Fibroblast of the aortic adventitia (primary cell): ENCODE data around the gene MARCHF9. TPM values are rescaled to one million over a fixed set of nuclear protein-coding genes. Genes with fewer than 3 reads are reported as not detected.

Source experiments
- DNase-seq: peaks from one replicate; pipeline ENCODE4 v3.0.0-alpha.2; 2010; ENCODE audit warnings: low read depth
- H3K4me3 ChIP-seq: 2 replicates; pipeline ENCODE4 v1.5.1; 2011; ENCODE audit warnings: low read depth, mild to moderate bottlenecking, control low read depth, low read length, moderate library complexity
- CTCF ChIP-seq: IDR thresholded peaks from 2 replicates; pipeline ENCODE4 v1.5.1; 2011; ENCODE audit warnings: mild to moderate bottlenecking, low read length, control low read depth, inconsistent platforms; ENCODE audit not compliant: insufficient read depth
- total RNA-seq: library from RNA; depleted of rRNA; stranded (reverse); fragments of >200 nt; gene quantifications from 2 replicates; pipeline ENCODE4 v1.2.3, GENCODE V29; 2012; ENCODE audit warnings: low replicate concordance

Gene MARCHF9
- total RNA-seq, 1 donor: 2.1 TPM

DNA sequence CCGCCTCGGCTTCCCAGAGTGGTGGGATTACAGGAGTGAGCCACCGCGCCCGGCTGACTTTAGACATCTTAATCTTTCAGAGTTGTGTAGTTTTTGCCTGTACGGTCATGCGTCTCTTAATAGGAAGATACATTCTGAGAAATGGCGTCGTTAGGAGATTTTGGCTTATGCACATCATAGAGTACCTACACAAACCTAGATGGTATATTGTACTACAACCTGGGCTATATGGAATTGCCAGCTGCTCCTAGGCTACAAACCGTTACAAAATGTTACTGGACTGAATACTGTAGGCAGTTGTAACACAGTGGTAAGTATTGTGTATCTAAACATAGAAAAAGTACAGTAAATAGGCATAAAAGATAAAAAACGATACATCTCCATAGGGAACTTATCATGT, 29.0 kb downstream of the MARCHF9 start:
- TF ChIP-seq CTCF: no peak
- no peak for DNase-seq
- peak overlapping the region; percentile 19 for H3K4me3 ChIP-seq

DNA sequence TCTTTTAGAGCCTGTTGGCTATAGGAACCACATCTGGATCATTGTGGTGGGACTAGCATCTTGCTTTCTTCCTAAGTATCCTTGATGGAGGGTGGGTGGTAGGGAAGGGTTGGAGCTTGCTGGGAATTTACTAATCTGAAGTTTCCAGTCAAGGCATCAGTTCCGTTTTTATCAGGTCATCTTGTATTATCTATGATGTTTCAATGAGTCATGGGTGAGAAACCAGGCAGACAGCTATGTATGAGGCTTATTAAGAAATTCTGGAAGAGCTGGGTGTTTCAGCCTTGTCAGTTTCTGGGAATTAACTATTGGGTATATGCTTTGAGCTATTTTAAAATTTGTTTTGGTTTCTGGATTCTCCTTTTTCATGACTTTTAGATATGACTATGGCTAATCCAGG, 39.0 kb downstream of the MARCHF9 start:
- H3K4me3 ChIP-seq: no peak overlapping the region
- peak; percentile 95 for DNase-seq
- no peak for TF ChIP-seq CTCF

GRCh38 chr12:57795354-57795753, 40.5 kb downstream of the MARCHF9 start:
- no peak for DNase-seq
- H3K4me3 ChIP-seq: no peak overlapping the region
- no peak for TF ChIP-seq CTCF

GRCh38 chr12:57796996-57797395, 42.1 kb downstream of the MARCHF9 start:
- no peak overlapping the region for H3K4me3 ChIP-seq
- no peak for DNase-seq
- no peak for TF ChIP-seq CTCF

GRCh38 chr12:57797933-57798332, 43.0 kb downstream of the MARCHF9 start:
- no peak for DNase-seq
- no peak for TF ChIP-seq CTCF
- no peak overlapping the region for H3K4me3 ChIP-seq

DNA sequence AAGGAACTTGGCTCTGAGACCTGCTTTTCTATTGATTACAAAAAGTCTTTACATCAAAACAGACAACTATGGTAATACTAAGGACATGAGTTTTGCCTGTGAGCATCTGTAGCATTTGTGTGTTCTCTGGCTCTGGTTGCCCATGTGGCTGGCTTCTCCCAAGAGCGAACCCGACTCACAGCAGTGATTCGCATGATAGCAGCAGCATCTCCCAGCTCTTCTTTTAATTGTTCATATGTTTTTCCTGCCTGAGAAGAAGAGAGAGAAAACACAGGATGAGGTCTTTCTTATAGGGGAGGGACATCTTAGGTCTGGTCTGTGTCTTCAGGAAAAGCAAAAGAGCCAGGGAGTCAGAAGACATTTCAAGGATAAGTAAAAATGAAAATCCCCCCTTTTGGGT, 46.1 kb downstream of the MARCHF9 start:
- H3K4me3 ChIP-seq: no peak overlapping the region
- no peak for TF ChIP-seq CTCF
- no peak for DNase-seq

GRCh38 chr12:57802607-57803006, 47.7 kb downstream of the MARCHF9 start:
- no peak for DNase-seq
- H3K4me3 ChIP-seq: no peak overlapping the region
- no peak for TF ChIP-seq CTCF
